SH-SY5Y (cell line): ENCODE results near the gene CDCP2.

ENCODE experiments used
- GATA2 ChIP-seq: IDR thresholded peaks from 2 replicates; pipeline ENCODE4 v1.6.1; 2011; ENCODE audit warnings: mild to moderate bottlenecking, low read depth, low read length
- GATA3 ChIP-seq: IDR thresholded peaks from 2 replicates; pipeline ENCODE4 v1.6.1; 2011; ENCODE audit warnings: low read depth, mild to moderate bottlenecking, low read length, moderate library complexity

CDCP2 gene

GRCh38 chr1:54172614-54173599, 20.1 kb upstream of the CDCP2 start:
- TF ChIP-seq GATA2 (no peak), GATA3 (no peak)

DNA sequence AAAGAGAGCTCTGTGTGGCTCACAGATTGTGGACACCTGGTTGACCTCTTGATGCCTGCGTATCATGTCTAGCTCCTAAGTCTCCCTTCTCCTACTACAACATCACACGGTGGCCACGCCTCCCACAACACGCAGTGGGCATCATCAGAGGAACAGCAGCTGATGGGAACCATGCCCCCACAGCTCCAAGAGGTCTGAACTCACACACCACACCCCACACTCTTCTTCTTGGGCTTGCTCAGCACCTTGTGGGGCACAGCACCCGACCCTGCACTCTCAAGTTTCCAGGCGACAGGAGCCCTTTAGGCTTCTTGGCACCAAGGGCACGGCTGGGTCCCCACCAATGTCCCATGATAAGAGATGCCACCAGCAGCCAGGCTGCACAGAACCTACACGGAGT, 18.8 kb upstream of the CDCP2 start:
- TF ChIP-seq GATA2 = no peak

DNA sequence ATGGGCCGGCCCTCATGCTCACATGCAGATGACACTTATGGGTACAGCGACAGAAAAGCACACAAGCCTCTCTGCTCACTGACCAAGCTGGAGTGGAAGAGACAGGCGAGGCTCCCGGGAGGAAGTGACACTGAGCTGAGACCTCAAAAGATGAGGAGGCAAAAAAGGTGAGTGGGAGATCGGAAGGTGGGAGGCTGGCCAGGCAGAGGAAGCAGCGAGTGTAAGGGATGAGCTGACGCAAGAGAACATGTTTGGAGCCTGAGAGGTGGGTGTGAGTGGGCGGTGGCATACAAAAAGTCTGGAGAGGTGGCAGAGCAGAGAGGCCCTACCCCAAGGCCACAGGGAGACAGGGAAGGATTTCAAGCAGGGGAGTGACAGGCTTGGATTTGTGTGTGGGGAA, 18.2 kb upstream of the CDCP2 start:
- no peak for TF ChIP-seq GATA3
- no peak for TF ChIP-seq GATA2

- no peak for TF ChIP-seq GATA3
These were observed 16.3 kb upstream of the CDCP2 start for GRCh38 chr1:54169068-54169467.

- TF ChIP-seq GATA3 (no peak), GATA2 (no peak)
These were observed 15.6 kb upstream of the CDCP2 start for GRCh38 chr1:54168206-54168965.

DNA sequence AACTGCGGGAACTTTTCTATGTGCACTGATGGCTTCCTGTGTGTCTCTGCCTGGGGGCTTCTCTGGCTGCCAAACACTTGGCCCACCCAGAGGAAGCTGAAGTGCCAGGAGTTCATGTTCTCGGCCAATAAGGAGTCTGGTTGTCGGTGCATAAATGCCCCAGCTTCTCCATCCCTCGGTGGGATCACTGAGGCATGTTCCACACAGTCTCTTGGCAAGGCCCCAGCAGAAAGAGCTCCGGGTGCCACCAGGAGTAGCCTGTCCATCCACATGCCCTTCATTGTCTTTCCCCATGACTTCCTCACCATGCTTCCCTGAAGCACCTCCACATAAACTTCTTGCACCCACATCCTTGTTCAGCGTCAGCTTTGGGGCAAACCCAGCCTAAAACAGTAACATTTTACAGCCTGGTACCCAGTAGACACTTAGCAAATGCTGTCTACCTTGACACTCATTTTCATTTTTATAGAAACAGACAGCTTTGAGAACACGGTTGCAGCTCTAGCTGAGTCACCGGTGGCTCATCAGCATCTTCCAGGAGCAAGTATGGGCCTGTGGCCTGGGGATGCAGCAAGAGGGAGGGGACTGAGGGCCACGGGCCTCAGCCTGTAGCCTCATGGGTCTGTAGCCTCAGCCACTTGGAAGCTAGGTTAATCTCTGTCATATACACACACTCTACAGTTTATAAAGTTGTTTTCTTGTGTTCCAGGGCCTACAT, 14.8 kb upstream of the CDCP2 start:
- TF ChIP-seq GATA3 = no peak
- no peak for TF ChIP-seq GATA2

DNA sequence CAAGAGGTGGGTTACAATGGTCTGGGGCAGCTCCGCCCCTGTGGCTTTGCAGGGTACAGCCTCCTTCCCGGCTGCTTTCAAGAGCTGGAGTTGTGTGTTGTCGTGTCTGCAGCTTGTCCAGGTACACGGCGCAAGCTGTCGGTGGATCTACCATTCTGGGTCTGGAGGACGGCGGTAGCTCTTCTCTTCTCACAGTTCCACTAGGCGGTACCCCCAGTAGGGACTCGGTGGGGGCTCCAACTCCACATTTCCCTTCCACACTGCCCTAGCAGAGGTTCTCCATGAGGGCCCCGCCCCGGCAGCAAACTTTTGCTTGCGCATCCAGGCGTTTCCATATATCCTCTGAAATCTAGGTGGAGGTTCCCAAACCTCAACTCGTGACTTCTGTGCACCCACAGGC, 12.3 kb upstream of the CDCP2 start:
- TF ChIP-seq GATA3 (no peak), GATA2 (no peak)

DNA sequence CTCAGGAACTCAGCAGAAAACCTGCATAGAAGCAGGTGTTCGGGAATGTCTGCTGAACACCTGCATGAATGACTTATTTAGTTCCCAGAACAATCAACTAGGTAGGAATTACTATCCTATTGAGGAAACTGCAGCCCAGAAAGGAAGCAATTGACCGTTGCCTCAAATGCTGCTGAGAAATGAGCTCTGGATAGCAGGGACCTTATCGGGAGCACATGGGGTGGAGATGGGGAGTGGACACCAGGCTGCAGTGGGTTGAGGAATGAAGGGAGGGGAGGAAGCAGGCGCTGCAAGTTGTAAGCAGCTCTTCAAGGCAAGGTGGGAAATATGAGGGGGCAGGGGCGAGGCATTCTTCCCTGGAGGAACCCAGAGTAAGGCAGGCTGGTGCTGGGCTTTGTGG, 10.8 kb upstream of the CDCP2 start:
- TF ChIP-seq GATA3 = no peak
- TF ChIP-seq GATA2 = no peak

DNA sequence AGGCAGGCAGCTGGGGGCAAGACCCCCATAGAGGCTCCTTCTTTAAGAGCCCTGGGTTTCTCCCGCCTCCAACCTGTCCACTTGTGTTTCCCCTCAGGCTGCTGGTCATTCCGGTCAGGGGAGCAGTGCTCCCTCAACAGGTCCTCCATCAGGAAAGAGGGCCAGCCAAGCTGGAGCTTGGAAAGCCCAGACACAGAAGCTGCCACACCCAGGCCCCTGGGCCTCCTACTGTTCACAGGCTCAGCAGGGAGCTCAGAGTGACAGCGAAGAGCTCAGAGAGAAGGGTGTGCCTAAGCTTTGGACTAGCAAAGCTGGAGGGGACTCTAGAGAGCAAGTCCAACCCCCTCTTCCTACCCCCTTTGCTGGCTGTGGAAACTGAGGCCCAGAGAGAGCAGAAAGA, 10.3 kb upstream of the CDCP2 start:
- TF ChIP-seq GATA2 (no peak), GATA3 (no peak)

GRCh38 chr1:54161495-54162168, 8.8 kb upstream of the CDCP2 start:
- no peak for TF ChIP-seq GATA2
- TF ChIP-seq GATA3 = no peak

DNA sequence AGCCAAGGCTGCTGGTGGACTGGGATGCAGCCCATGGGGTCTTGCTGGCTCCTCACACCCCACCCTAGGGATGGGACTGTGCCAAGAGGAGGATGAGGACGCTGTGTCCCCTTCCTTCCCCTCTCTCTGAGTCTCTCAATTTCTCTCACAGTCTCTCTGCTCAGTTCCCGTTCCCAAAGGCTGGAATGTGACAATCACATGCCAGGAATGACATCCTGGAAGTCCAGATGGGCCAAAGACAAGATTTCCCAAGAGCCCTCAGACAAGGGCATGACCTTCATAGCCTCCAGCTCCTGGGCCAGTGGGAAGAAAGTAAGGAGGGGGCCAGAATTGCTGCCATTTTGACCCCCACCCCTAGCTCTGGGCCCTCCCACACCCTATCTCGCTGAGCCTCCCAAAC, 7.6 kb upstream of the CDCP2 start:
- TF ChIP-seq GATA3 (no peak), GATA2 (no peak)

DNA sequence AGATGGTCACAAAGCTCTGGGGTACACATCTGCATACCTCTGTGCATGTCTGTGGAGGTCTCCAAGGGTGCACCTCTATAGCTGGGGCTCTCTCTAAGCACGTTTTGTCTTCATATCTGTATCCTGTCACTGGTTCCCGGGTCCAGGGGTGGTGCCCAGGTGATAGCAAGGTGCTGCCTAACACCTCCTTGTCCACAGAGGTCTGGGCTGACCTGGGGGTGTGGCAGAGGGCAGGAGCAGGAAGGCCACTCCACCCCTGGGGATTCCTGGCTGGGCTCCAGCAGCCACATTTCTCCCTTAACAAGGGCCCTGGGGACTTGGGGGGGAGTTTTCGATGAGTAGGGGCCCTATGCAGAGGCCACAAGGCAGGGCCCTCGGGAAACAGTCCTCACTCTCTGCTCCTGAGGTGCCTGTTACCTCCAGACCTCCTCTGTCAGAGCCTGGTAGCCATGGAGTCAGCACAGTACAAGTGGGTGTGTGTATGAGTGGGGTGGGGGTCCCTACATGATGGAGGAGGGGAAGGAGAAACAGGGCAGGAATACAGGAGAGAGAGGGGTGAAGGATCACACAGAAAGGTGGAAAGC, 7.0 kb upstream of the CDCP2 start:
- TF ChIP-seq GATA2 (no peak), GATA3 (no peak)

DNA sequence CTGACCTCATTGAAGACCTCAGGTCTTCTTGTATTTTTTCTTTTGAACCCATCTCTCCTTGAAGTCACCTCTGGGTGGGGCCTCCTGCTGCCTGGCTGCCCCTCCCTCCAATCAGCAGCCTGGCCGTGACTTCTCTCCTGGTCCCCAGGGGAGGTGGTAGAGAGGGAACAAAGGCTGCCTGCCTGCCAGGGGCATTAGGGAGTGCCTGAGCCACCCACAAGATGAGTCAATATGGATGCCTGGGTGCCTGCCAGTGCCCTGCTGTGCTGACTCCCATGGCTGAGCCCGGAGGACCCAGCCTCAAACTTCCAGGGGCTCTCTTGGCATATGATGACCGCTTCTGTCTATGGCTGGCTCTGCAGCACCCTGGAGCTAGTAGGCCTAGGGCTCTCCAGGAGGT, 5.3 kb upstream of the CDCP2 start:
- TF ChIP-seq GATA3 (no peak), GATA2 (no peak)

DNA sequence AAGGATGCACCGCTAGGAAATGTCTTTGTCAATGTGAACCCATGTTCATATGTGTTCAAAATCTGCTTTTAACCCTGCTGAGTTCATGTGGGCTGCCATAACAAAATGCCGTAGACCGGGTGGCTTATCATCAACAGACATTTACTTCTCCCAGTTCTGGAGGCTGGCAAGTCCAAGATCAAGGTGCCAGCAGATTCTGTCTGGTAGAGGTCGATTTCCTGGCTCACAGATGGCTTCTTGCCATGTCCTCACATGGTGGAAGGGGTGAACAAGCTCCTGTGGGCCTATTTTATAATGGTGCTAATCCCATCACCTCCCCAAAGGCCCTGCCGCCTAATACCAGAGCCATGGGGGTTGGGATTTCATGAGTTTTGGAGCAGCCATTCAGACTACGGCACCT, 4.6 kb upstream of the CDCP2 start:
- TF ChIP-seq GATA2 (no peak), GATA3 (no peak)
